Globus pallidus (tissue), 1 donor: ENCODE measurements around the gene MZT2B.
"Not testable (repeated sequence)": the region's sequence is repeated elsewhere in the genome, so short reads cannot be mapped to it uniquely, and the experiment has no call there.

Experiments
- DNase-seq: peaks from one replicate; pipeline ENCODE4 v3.0.0-alpha.2; 2015; ENCODE audit warnings: low spot score

The MZT2B gene

DNA sequence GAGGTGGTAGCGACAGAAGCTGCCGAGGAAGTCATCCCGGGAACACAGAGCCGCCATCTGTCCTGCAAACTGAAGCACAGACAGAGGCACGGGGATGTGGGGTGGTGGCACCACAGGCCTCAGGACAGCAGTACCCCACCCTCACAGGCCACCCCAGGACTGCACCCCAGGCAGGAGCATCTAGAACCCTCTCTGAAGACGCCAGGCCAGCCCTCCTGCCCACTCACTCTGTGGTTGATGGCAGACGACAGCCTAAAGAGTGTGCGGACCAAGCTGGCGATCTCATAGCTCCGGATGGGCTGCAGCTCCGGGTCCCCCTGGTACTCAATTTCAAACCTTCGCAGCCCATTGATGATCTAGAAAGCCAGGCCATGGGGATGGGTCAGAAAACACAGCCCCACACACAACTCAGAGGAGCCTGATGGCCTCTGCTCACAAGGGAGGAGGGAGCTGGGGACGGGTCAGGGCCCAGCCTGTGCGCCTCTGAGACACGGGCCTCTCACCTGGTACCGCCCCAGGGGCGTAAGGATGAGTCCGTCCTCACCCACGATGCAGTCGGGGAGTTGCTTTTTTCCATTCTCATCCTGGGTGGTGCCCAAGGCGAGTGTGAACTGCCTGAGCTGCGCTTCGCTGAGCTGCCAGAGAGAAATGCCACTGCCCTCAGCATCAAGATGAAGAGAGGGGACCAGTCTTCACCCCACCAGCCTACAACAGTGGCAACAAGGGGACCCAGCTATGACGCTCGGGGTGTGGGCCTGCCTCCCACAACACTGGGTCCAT is 29.1 kb upstream of the MZT2B start:
- DNase-seq: no peak

DNA sequence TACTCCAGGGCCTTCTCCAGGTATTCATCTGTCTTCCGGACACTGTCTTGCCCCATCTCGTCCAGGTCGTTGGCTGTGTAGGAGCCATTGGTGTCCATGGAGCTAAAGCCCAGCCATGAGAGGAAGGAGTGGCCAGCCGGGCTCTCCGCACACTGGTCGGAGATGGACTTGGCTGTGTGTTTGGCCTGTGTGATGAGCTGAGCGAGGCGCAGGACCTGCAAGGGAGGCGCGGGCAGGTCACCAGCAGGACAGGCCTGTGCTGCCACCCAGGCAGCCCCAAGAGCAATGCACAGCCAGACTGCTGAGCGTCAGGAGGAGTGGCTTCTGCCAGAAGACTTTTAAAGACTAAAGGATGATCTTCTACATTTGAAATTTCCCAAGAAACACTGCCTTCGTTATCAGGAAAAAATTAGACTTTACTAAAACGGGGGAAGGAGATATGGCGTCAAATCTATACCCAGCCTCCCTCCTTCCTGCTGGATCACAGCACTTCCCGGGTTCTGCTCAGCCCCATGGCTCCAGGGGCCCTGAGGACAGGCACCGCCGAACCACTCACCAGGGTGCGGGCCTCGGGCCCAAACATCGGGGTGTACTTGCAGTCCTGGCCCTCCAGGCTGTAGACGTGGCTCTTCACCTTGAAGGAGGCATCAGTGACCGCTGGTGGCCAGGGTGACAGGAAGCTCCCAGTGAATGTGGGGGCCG is 28.2 kb upstream of the MZT2B start:
- DNase-seq: not testable (repeated sequence)

DNA sequence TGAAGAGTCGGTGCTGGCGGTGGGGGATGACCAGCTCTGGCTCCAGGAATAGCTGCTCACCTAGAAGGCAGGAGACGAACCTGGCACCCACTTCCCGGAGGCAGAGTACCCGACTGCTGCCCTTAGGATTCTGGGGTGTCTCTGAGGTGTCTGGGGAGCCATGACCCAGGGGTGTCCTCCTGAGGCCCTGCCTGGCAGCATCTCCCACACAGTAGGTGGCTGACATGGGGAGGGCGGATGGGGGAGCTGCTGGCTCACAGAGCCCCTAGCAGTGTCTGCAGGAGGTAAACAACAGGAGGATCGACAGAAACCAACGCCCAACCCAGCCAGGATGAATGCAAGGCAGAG is 27.7 kb upstream of the MZT2B start:
- not testable (repeated sequence) for DNase-seq

DNA sequence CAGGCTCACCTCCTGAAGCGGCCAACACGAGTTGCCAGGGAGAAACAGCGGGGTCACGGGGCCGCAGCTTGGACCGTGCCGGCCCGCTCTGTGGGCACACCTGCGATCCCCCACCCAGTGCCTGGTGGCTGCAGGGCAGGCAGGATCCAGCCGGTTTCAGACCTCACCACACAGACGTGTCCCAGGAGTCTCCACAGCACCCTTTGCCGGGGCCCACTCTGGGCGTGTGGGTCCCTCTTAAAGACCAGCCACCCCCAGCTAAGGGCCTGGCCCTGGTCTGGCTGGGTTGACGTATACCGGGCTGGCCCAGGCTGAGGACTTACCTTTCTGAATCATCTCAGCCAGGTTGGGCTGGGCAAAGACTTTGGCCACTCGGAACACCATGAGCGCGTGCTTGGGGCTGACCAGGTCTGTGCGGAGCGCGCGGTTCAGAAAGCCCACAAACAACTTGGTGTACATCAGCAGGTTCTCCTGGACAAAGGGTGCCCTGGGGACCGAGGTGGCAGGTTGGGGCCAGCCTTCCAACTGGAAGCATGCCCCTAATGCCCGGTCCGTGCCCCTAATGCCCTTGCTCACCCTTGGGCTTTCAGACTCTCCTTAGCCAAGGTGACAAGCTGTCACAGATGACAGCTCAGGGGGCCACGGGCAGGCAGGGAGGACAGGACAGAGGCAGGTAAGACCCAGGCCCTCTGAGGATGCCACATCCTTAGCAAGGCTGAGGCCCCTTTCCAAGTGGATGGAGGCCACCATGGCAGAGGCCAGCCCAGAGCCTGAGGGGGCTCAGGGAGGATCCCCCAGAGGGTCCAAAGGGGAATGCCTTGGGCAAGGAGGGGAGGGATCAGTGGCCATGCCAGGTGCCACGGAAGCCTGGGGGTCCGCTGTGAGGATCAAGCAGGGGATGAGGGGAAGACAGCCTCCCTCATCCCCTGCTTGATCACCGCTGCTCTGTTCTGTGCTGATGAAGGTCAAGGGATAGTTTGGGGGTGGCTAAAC is 27.0 kb upstream of the MZT2B start:
- DNase-seq: no peak

DNA sequence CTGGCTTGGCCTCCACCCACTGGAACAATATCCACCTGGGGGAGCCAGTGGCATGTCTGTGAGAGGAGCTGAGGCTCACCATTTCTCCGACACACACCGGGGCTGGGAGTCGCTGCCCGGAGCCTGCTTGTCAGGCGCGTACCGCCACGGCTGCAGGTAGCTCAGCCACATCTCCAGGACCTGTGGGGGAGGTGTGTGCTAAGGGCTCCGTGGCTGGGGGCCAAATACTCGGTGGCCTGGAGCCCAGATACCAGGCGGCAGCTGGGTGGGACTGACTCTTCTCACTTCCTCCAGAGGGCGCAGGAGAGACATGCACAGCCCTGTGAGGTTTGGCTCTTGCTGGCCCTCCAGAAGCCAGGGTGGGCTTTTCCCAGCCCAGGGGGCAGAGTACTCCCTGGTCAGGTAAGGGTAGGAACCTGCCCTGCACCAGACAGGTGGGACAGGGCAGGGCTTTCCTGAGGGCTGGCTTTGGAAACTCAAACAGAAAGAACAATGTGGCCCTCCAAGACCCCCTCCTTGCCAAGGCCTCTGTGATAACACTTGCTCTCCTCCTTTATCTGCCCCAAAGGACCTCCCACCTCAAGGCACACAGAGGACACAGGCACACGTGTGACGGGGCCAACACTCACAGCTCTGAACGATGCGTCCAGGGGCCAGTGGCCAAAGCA is 26.0 kb upstream of the MZT2B start:
- DNase-seq: peak; percentile 18

DNA sequence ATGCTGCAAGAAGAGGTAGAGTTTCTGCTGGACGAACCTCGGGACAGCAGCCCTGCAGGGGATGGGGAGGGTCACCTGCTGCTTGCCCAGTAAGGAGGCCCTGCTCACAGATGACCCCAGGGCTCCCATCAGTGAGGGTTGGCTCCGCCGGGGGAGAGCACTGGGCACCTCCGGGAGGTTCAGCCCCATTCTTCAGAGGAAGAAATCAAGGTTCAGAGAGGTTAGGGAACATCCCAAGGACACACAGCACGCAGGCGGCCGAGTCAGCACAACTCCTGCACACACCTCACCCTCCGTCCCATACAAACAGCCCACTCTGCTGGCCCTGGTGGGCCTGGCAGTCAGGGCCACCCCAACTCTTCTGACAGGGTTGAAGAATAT is 25.4 kb upstream of the MZT2B start:
- DNase-seq: no peak

DNA sequence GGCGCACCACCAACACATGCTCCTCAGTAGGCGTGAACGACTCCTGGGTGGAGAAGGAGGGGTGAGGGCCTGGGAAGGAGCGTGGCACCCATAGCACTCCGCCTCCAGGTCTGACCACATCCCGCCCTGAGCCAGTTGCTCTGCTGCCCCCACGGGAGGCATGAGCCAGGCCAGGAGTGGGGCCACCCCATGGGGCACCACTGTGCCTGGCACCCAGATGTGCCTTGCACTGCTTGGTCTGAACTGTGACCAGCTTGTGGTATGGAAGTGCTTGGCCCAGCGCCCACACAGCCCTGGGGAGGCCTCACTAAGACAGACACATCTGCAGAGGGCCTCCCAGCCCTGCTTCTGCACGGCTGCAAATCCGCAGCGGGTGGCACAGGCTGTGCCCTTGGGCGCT is 24.7 kb upstream of the MZT2B start:
- not testable (repeated sequence) for DNase-seq

DNA sequence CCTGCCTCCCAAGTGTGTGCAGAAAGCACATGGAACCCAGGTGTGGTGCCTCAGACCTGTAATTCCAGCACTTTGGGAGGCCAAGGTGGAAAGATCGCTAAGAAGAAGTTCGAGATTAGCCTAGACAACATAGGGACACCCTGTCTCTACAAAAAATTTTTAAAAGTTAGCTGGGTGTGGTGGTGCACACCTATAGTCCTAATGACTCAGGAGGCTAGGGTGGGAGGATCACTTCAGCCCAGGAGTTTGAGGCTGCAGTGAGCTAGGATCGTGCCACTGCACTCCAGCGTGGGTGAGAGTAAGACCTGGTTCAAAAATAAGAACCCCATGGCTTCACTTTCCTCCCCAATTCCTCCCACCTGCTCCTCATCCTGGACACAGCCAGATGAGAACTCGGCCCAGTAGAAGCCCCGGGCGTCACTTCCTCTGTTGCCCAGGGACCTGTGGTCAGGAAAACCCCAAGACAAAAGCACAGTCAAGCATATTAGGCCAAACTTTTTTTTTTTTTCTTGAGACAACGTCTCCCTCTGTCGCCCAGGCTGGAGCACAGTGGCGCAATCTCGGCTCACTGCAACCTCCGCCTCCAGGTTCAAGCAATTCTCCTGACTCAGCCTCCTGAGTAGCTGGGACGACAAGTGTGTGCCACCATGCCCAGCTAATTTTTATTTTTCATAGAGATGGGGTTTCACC is 24.1 kb upstream of the MZT2B start:
- not testable (repeated sequence) for DNase-seq

DNA sequence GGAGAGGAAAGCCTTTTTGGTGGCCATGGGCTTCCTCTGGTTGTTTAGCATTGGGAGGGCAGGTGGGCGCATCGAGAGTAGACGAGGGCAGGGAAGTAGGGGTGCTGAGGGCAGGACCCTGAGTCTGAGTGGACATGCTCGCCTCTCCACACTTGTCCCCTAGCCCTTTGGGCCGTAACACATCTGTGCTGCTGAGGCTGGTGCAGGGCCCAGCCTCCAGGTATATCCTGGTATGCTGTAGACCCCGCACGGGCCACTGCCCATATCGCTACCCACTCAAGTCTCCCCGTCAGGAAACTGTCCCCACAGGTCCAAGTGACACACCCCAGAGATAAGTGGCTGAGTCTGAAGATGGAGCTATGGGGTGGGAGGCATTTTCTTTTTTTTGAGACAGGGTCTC is 23.4 kb upstream of the MZT2B start:
- no peak for DNase-seq

DNA sequence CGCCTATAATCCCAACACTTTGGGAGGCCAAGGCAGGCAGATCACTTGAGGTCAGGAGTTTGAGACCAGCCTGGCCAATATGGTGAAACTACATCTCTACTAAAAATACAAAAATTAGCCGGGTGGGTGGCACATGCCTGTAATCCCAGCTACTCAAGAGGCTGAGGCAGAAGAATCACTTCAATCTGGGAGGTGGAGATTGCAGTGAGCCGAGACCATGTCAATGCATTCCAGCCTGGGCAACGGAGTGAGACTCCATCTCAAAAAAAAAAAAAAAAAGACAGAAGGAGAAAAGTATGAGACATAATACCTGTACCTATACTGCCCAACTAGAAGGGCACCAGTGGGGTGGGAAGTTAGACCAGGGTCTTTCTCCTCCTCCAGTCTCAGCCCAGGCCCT is 22.7 kb upstream of the MZT2B start:
- not testable (repeated sequence) for DNase-seq

DNA sequence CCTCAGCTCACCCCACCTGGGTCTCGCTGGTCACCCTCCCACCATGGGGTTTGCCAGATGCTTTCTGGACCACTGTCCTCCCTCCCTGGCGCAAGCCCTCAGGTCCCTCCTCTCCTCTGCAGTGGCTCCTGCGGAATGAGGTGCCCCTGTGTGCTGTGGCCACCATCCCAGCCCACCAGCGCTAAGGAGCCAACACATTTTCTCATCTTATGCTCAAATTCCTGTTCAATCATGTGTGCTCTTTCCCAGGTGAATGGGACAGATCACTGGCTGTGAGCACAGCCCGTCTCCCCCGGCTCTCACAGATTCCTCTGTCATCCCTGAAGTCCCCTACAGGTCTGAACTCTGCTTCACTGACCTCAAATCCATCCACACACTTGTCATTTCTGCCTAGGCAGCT is 21.9 kb upstream of the MZT2B start:
- DNase-seq: no peak

DNA sequence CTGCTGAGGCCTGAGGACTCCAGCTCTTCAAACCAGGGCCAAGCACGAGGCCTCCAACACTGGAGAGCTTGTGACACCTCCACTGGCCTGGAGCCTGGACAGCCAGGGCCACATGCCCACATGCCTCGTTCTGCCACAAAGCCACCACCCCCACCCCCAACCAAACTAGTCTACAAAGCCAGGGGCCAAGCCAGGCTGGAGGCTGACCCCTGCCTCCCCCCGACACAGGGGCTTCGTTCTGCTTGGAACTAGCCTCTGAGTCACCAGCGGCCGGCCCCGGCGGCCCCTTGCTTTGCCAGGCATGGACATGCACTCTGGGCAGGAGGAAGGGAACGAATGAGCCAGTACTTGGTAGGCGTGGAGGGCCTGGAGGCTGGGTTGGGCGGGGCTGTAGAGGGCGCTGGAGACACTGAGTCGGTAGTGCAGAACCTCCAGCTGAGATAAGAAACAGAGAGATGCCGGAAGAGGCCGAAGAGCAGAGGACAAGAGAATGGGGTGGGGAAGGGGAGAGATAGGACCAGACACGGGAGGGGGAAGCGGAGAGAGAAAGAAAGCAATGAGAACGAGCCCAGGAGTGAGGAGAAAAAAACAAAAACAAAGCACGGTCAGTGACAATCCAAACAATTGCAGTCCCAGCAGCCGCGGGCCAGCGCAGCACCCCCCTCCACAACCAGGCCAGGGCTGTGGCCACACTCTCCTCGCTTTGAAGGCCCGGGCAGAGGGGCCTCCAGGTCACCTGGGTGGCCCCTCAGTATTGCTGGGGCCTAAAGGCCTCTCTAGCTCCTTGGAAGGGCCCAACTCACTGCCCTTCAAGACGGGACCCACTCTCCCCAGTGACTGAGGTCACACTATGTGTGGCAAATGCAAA is 21.0 kb upstream of the MZT2B start:
- DNase-seq: not testable (repeated sequence)

DNA sequence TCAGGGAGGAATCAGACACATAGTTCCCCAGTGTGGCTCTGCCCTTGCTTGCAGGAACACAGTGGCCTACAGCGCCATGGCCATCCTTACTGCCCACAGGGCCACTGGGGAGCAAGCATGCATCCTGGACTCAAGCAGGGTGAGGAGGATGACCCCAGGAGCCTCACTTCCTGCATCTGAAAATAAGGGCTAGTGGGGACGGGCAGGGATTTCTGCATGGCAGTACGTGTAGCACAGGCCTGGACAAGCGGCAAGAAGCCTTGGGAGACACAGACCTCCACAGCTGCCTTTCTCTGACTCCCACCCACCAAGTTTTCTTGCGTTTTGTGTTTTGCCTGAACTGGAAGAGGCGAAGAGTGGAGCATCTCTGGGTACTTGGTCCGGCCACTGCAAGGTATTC is 19.6 kb upstream of the MZT2B start:
- not testable (repeated sequence) for DNase-seq

DNA sequence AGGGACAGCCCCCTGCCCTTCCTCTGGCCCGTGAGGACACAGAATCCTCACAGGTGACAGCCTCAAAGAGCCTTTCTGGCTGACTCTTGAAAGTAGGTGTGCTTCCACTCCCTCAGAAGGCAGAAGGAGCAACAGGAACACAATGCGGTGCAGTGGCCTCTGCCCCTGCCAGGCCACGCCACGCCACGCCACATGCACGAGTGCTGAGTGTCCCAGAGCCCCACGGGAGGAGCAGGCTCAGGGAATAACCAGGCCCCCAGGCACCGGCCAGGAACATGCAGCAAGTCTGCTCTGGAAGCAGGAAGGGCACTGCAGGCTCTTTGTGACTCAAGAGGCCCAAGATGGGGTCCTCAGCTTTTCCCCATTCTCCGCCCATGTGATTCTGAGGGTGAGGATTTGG is 19.1 kb upstream of the MZT2B start:
- no peak for DNase-seq

DNA sequence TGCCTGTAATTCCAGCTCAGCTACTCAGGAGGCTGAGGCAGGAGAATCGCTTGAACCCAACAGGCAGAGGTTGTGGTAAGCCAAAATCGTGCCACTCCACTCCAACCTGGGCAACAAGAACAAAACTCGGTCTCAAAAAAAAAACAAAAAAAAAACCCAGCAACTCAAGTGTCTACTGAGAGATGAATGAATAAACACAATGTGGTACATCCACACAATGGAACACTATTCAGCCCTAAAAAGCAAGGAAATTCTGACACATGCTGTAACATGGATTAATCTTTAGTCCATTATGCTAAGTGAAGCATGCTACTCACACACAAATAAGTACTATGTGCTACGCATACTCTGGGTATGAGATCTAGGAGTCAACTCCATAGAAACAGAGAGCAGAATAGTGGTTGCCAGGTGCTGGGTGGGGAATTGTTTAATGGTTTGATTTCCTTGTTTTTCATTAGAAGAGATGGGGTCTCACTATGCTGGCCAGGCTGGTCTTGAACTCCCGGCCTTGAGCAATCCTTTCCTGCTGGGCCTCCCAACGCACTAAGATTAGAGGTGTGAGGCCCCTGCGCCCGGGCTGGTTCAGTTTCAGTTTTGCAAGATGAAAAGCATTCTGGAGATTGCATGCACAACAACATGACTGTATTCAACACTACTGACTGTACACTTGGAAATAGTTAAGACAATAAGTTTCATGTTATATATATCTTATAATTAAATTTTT is 16.6 kb upstream of the MZT2B start:
- no peak for DNase-seq

DNA sequence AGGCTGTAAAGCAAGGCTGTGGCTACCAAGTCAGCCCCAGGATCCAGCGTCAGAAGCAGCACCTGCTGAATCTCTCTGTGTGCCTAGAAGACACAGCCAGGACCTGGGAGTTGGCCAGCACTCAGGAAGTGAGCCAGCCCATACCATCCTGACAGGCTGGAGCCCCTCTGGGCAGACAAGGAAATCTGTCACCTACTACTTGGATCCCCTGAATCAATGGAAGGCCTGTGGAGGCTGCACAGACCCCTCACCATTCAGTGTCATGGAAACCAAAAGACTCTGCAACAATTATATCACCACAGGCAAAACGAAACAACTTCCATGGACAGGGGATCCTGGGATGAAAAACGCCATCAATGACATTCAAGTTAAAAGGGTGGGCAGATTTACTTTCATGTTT is 15.5 kb upstream of the MZT2B start:
- not testable (repeated sequence) for DNase-seq

DNA sequence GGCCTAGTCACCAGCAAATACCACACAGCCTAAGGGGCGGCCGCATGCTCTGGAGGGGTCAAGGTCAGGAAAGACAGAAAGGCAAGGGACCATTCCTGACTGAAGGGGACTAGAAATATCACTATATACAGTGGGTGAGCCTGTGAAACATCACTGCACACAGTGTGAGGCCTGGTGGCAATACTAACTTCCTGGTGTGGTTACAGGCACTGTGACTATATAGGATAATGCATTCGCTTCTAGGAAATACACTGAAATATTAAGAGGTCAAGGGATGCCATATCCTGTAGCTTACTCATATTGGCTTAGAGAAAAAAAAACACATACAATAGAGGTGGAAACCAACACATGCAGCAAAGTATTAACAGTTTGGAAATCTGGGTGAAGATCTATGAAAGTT is 12.9 kb upstream of the MZT2B start:
- not testable (repeated sequence) for DNase-seq

DNA sequence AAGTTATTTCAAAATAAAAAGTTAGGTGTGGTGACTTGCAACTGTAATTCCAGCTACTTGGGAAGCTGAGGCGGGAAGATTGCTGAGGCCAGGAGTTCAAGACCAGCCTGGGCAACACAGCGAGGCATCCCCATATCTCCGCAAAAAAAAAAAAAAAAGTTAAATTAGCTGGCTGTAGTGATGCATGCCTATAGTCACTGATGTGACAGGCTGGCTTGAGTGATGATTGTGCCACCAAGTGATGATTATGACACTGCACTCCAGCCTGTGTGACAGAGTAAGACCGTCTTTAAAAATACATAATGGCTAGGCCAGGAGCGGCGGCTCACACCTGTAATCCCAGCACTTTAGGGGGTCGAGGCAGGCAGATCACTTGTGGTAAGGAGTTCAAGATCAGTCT is 12.2 kb upstream of the MZT2B start:
- DNase-seq: no peak

DNA sequence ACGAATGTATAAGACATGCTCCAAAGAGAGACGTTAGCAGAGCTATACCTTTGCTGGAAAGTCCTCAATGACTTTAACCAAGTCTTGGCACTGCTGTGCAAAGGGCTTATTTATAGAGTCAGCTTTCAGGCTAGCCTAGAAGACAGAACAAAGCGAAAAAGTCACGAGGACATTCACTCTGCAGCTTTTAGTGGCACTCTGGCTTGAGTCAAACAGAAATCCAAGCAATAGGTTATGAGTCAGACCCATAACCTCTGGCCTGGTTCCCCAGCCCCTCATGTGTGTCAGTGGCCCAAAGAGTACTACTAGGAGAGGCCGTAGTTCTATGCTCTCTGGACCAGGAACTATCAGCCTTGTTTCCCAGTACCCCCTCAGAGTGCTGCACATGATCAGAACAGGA is 7.2 kb upstream of the MZT2B start:
- DNase-seq: not testable (repeated sequence)
